Motor neuron (in vitro differentiated cells): ENCODE results near the gene CFAP46. TPM values are rescaled to one million over a fixed set of nuclear protein-coding genes. Genes with fewer than 3 reads are reported as not detected.

Experiments used
- ATAC-seq, 8 experiments: fragments of 200-7000 bp; cut with Tn5 transposase; replicated peaks in 6 of 8; 2 replicates each; pipeline ENCODE4 v1.8.0; 2021; ENCODE audit warnings: mild to moderate bottlenecking in 8 of 8, moderate library complexity in 8 of 8
- H3K27ac ChIP-seq, 2 donors: fragments of 250-450 bp; sonication (Bioruptor Pico); 2 replicates each; pipeline ENCODE4 v1.9.0; 2021; ENCODE audit warnings: antibody characterized with exemption in 2 of 2, mild to moderate bottlenecking in 2 of 2, moderate library complexity in 1 of 2
- H3K4me1 ChIP-seq, 2 donors: fragments of 250-450 bp; sonication (Bioruptor Pico); replicated peaks in 1 of 2; 2 replicates each; pipeline ENCODE4 v1.6.1; 2021; ENCODE audit warnings: antibody characterized with exemption in 2 of 2, mild to moderate bottlenecking in 2 of 2, moderate library complexity in 1 of 2
- H3K4me3 ChIP-seq, 5 donors: fragments of 250-450 bp; sonication (Bioruptor Pico); 2 replicates each; pipeline ENCODE4 v1.9.0; 2021; ENCODE audit warnings: antibody characterized with exemption in 5 of 5, mild to moderate bottlenecking in 5 of 5, moderate library complexity in 4 of 5
- WGBS, 10 experiments: fragments of 450-650 bp; shearing (Covaris generic); methylation state at CpG; one replicate each; pipeline ENCODE4 v1.0.0; 2022; 5-methylcytosine and 5-hydroxymethylcytosine counted together
- in situ Hi-C, 9 experiments: fragments of 400-800 bp; cut with MboI; loops; one replicate each; pipeline ENCODE4 v1.15.0; 2021; ENCODE audit warnings: low sequenced_read_pairs in 9 of 9, low pct_unique_long_range_greater_than_20kb in 2 of 9; ENCODE audit not compliant: unreplicated experiment in 9 of 9
- total RNA-seq, 8 experiments: library from RNA; unstranded; fragments of 300-600 nt; gene quantifications; 2 replicates each; pipeline versions ENCODE4 v1.2.3 to v1.2.4, GENCODE V29; 2022

Gene CFAP46
- 10 to 100 TPM in 1 of 8 experiments, 1 to 10 TPM in 7; 1.2 to 15.5 (median 2.7) TPM for total RNA-seq

GRCh38 chr10:132942101-132943057 lies at the start of gene CFAP46:
CFAP46 (minus strand) TSS chr10:132942570; CDS start chr10:132942484, 86 bp downstream.
- WGBS, 10 experiments = 0 to 27% (median 3%) methylated on average over 2 to 7 of the region's 90 CpGs; no CpG with 5 or more reads in 7 of the 10 experiments
- Histone ChIP-seq H3K4me1 (peaks cover 6 to 22% of the 10 kb centered on the region in 2 donors), H3K4me3 (peak within 1 kb of the TSS; percentile 40 to 63 (median 46)), H3K27ac (no peak within 1 kb of the TSS)
- peak; percentile 72 to 87 (median 76) for ATAC-seq
- in situ Hi-C loops = loop anchor here in 6 of 9 experiments (10.0 to 25.0 kb wide), 3 partner anchors 170 to 345 kb away; partner anchors contain the start of gene ADAM8 (in 1 of the 6)

- Histone ChIP-seq H3K4me1 (peaks cover 10 to 32% of the 10 kb centered on the region in 2 donors), H3K27ac (no peak overlapping the region), H3K4me3 (no peak overlapping the region)
- 60 to 100% (median 80%) methylated on average over 1 to 3 of the region's 20 CpGs; no CpG with 5 or more reads in 5 of the 10 experiments for WGBS, 10 experiments
- ATAC-seq = no peak
- in situ Hi-C loops = no loop called here
These were observed 49.5 kb upstream of the CFAP46 start for GRCh38 chr10:132991706-132992432.

- 17 to 100% (median 91%) methylated on average over 1 to 13 of the region's 32 CpGs; no CpG with 5 or more reads in 1 of the 10 experiments for WGBS, 10 experiments
- in situ Hi-C loops = no loop called here
- ATAC-seq = peak in 5 of 8 experiments; percentile 17 to 48 (median 31)
- no peak overlapping the region for H3K27ac ChIP-seq
- H3K4me1 ChIP-seq = peaks cover 10 to 28% of the 10 kb centered on the region in 2 donors
- H3K4me3 ChIP-seq = no peak overlapping the region
These were observed 48.5 kb upstream of the CFAP46 start for GRCh38 chr10:132990684-132991545.

- Histone ChIP-seq H3K27ac (no peak overlapping the region), H3K4me3 (no peak overlapping the region), H3K4me1 (peaks cover 10 to 20% of the 10 kb centered on the region in 2 donors)
- in situ Hi-C loops = no loop called here
- ATAC-seq = no peak
- 84 to 100% (median 96%) methylated on average over 3 to 24 of the region's 46 CpGs for WGBS, 10 experiments
These were observed 47.4 kb upstream of the CFAP46 start for GRCh38 chr10:132989476-132990415.

GRCh38 chr10:132988988-132989387 lies 46.6 kb upstream of the CFAP46 start:
- H3K27ac ChIP-seq = no peak overlapping the region
- in situ Hi-C loops = no loop called here

GRCh38 chr10:132987671-132988571 lies 45.6 kb upstream of the CFAP46 start:
- ATAC-seq = peak; percentile 89 to 96 (median 95)
- WGBS, 10 experiments = 0 to 95% (median 54%) methylated on average over 4 to 25 of the region's 29 CpGs
- in situ Hi-C loops = no loop called here
- Histone ChIP-seq H3K27ac (no peak overlapping the region), H3K4me3 (no peak overlapping the region), H3K4me1 (peaks cover 10 to 14% of the 10 kb centered on the region in 2 donors)

More at GRCh38 chr10:132988988-132989387, 46.6 kb upstream of the CFAP46 start:
- ATAC-seq = no peak
- peaks cover 10 to 14% of the 10 kb centered on the region in 2 donors for H3K4me1 ChIP-seq
- 100% methylated on average over 1 of the region's 8 CpGs; no CpG with 5 or more reads in 9 of the 10 experiments for WGBS, 10 experiments
- H3K4me3 ChIP-seq = no peak overlapping the region

GRCh38 chr10:132986978-132987377 lies 44.6 kb upstream of the CFAP46 start:
- Histone ChIP-seq H3K4me1 (peaks cover 10 to 20% of the 10 kb centered on the region in 2 donors), H3K27ac (no peak overlapping the region), H3K4me3 (no peak overlapping the region)
- in situ Hi-C loops = no loop called here
- 17 to 100% (median 90%) methylated on average over 2 to 12 of the region's 14 CpGs; no CpG with 5 or more reads in 5 of the 10 experiments for WGBS, 10 experiments
- ATAC-seq = no peak

- in situ Hi-C loops = no loop called here
- 80 to 100% (median 90%) methylated on average over 1 to 3 of the region's 8 CpGs; no CpG with 5 or more reads in 5 of the 10 experiments for WGBS, 10 experiments
- no peak overlapping the region for H3K4me3 ChIP-seq
- H3K27ac ChIP-seq = no peak overlapping the region
- peaks cover 6 to 16% of the 10 kb centered on the region in 2 donors for H3K4me1 ChIP-seq
- no peak for ATAC-seq
These were observed 44.2 kb upstream of the CFAP46 start for GRCh38 chr10:132986576-132986975.

GRCh38 chr10:132986076-132986475 lies 43.7 kb upstream of the CFAP46 start:
- no peak overlapping the region for H3K4me3 ChIP-seq
- no peak overlapping the region for H3K27ac ChIP-seq
- 83 to 100% (median 100%) methylated on average over 1 of the region's 8 CpGs; no CpG with 5 or more reads in 7 of the 10 experiments for WGBS, 10 experiments
- no peak for ATAC-seq
- in situ Hi-C loops = no loop called here
- H3K4me1 ChIP-seq = peaks cover under 1 to 11% of the 10 kb centered on the region in 2 donors

- no peak for ATAC-seq
- in situ Hi-C loops = no loop called here
- 80% methylated on average over 1 of the region's 6 CpGs; no CpG with 5 or more reads in 9 of the 10 experiments for WGBS, 10 experiments
- H3K27ac ChIP-seq = no peak overlapping the region
- peaks cover 0 to 10% of the 10 kb centered on the region in 2 donors for H3K4me1 ChIP-seq
- H3K4me3 ChIP-seq = no peak overlapping the region
These were observed 43.2 kb upstream of the CFAP46 start for GRCh38 chr10:132985546-132985900.
